ENCODE measurements around the gene RBP5.

- TF ChIP-seq CTCF (IDR thresholded peaks at IDR 0.05) (no peak), POLR2A (IDR thresholded peaks at IDR 0.05) (no peak)
Measured at GRCh38 chr12:7139200-7139599, 10.5 kb upstream of the RBP5 start.

Measured in thyroid gland (tissue), 4 donors.